ENCODE results near the gene GNB1L.

Gene GNB1L

GRCh38 chr22:19875531-19876313 is 21.0 kb upstream of the GNB1L start:
- no peak for DNase-seq

DNA sequence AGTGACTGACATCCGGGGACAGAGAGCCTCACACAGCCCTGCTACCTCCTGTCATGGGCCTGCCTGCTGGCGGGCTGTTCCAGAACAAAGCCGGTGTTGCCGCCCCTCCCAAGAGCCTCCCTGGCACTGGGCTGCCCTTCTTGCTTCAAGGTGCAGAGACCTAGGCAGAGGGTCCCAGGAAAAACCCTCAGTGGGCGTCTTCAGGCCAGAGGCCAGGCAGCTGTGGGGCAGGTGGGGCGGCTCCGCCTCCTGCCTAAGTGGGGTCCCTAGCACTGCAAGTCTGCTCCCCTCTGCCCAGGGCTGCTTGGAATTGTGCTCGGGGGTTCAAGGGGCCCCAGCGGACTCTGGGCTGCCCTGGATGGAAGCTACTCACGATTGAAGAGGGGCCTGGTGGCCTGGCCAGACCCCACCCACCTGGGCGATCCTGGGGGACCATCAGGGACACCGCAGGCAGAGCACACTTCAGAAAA is 20.4 kb upstream of the GNB1L start:
- DNase-seq, result no peak

DNA sequence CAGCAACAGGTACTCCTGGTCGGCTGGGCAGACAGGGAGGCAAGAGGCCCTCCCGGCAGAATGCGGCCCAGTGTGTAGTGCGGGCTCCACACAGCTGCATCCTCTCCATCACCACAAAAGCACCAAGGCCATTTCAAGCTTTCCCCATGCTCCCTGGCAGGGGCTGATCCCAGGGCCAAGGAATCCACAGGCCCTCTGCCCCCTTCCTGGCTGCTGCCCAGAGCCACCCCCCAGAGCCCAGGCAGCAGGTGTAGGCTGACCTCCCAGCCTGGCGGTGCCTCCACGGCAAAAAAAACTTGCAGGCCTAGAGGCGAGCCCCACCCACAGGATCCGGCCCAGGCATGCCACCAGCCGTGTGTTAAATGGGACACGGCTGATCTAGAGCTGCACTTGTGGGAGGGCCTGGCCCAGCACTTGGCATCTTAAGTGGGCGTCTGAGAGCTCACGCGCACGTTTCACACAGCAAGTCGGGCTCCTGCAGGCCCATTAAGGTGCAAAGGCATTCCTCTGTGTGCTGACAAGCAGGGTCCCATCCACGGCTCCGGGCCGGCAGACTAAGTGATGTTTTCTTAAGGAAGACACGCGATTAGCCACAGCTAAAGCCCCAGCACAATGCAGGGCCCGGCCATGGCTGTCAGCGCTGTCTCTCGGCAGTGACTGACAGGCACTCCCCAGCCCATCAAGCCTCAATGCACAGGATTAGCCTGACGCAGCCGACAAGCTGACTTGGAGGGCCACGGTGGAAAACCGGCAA is 19.8 kb upstream of the GNB1L start:
- DNase-seq, result peak; percentile 40

DNA sequence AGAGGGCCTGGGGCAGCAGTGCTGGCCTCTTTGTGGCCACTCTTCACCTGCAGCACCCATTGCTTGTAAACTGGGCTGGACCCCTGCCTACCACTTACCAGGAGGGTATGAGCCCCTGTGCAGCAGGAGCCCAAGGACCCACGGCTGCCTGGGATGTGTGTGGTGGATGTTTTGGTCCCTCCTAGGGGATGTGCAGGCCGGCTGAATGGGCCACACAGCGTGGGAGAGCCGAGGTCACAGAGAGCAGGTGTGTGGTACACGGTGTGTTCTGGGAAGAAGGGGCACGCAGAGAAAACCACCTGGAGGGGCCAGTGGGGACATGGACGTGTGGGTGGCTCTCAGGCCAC is 19.3 kb upstream of the GNB1L start:
- no peak for DNase-seq

- no peak for DNase-seq
Measured at GRCh38 chr22:19873138-19873959, 18.7 kb upstream of the GNB1L start.

GRCh38 chr22:19872779-19873137 is 18.1 kb upstream of the GNB1L start:
- no peak for DNase-seq

DNA sequence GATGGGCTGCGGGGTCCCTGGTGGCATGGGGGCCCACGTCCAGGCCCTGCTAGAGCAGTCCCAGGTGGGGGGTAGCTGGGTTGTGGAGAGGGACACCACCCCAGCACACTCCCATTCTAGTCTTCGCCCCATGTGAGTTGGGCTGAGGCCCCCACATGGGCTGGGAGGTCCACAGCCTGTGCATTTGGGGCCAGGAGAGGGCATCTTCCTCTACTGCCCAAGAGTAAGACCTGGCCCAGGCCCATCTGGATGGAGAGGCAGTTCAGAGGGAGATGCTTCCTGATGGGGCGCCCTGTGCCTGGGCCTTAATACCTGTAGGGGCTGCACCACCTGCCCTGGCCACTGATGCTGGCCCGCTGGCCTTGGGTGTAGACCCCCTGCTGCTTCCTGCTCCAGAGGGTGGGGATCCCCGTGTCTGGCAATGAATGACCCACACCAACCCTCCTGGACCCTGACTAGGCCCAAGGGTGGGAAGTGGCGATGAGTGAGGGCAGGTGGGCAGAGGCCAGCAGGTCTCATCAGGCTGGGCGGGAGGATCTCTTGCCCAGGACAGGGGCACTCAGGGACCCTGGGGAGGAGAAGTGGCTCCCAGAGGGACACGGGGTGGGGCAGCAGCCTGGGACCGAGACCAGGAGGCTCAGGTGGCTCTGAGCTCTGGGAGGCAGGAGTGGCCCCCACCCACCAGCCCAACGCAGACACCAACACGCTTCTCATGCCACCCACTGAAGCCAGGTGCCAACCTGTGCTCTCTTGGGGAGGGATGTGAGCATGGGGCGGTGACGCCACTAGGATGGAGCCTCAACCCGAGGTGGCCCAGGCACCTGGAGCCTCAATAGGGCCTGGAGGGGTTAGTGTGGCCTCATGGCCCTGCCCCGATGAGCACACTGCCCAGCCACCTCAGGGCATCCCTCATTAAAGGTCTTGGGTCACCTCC is 17.4 kb upstream of the GNB1L start:
- DNase-seq, result no peak

GRCh38 chr22:19871023-19871844 is 16.6 kb upstream of the GNB1L start:
- no peak for DNase-seq

GRCh38 chr22:19870153-19871022 is 15.7 kb upstream of the GNB1L start:
- DNase-seq, result no peak

GRCh38 chr22:19869497-19870152 is 15.0 kb upstream of the GNB1L start:
- DNase-seq, result no peak

DNA sequence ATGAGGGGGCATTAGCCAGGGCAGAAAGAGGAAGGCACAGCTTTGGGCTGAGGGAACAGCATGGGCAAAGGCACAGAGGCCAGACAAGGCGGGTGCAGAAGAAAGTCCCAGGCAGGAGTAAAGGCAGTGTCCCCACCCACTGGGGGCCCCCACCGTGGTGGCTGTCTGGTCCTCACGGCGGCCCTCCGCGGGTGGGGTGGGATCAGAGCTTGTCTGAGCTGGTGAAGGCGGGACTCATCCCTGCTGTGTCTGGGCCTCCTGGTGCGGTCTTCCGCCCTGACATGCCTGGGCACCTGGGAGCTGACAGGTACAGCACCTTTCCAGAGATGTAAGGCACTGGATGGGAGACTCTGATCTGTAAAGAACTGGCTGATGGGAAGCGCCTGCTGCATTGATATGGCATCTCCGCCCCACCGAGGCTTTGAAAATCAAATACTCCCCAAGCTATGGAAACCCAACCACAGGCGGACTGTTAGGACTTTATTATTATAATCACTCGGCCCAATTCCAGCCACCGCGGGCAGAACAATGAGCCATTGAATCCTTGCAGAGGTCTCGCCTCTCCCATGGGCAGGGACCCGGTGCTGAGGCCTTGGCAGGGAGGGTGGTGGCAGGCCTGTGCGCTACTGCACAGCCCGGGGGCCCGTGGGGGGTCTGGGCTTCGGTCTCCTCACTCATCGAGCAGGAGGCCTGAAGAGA is 14.2 kb upstream of the GNB1L start:
- no peak for DNase-seq

- no peak for DNase-seq
Measured at GRCh38 chr22:19868333-19868732, 13.7 kb upstream of the GNB1L start.

DNA sequence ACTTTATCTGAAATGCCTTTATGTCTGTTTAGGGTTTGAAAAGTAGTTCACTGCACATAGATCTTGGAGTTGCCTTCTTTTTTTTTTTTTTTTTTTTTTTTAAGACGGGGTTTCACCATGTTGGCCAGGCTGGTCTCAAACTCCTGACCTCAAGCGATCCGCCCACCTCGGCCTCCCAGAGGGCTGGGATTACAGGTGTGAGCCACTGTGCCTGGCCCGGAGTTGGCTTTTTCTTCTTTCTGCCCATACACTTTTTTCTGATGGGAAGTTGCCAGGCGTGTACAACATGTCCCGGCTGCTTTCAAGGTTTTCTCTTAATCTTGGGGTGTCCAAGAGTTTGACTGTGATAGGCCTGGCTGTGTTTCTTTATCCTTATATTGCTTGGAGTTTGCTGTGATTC is 12.9 kb upstream of the GNB1L start:
- no peak for DNase-seq

DNA sequence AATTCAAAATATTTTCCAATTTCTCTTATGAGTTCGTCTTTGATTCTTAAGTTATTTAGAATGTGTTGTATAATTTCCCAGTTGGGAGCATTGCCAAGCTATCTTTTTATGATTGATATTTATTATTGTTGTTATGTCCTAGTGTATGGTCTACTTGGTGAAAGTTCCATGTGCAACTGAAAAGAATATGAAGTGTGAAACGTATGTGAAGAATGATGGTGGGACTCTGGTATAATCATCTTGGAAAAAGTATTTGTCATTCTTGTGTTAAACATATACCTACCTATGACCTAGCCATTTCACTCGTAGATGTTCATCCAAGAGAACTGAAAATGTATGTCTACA is 12.0 kb upstream of the GNB1L start:
- DNase-seq, result no peak

DNA sequence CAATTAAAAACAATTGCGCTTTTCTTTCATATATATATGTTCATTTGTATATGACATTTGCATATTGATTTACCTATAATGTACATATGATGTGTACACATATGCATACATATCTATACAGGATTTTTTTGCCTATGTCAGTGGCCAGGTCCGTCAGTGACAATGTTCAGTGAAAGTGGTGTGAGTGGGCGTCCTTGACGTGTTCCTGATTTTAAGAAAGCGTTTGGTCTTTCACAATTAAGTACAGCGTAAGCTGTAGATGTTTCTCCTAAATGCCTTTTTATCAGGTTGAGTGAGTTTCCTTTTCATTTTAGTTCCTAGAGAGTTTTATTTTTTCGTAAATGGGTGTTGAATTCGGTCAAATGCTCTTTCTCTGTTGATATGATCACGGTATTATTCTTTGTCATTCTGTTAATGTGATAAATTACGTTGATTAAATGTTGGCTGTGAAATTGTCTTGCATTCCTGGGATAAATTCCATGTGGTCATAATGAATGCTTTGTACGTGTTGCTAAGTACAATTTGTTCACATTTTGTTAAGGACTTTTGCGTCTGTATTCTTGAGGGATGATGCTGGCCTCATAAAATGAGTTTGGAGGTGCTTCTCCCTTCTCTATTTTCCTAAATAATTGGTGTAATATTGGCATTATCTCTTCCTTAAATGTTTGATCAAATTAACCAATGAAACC is 10.6 kb upstream of the GNB1L start:
- DNase-seq, result no peak

GRCh38 chr22:19864538-19865106 is 9.9 kb upstream of the GNB1L start:
- no peak for DNase-seq

DNA sequence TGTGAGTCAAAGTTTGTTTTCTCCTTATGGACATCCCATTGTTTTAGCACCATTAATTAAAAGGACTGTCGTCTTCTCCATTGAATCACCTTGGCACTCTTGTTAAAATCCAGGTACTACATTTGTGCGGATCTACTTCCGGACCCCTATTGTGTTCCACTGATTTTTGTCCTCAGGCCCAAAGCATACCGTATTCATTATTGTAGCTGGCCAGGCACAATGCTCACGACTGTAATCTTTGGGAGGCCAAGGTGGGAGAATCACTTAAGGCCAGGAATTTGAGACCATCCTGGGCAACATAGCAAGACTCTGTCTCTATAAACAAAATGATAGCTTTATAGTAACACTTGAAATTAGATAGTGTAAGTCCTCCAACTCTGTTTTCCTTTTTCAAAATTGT is 8.9 kb upstream of the GNB1L start:
- no peak for DNase-seq

DNA sequence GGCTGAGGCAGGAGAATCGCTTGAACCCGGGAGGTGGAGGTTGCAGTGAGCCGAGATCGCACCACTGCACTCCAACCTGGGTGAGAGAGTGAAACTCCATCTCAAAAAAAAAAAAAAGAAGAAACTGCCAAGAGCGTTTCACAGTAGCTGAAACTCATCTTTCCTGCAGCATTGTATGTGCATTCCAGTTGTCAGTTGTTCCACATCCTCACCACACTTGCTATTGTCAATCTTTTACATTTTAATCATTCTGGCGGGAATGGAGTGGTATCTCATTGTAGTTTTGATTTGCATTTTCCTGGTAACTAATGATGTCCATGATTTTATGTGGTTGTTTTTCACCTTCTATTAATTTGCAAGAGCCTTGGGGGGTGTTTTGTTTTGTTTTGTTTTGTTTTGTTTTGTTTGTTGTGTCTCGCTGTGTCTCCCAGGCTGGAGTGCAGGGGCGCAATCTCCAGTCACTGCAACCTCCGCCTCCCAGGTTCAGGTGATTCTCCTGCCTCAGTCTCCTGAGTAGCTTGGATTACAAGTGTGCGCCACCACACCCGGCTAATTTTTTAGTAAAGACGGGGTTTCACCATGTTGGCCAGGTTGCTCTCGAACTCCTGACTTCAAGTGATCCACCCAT is 8.1 kb upstream of the GNB1L start:
- DNase-seq, result no peak

All from NCI-H2227 treated with DMSO at 0.1 percent for 48 hours (cell line).